ENCODE measurements around the gene DUOX1. TPM values are rescaled to one million over a fixed set of nuclear protein-coding genes. Genes with fewer than 3 reads are reported as not detected.
A peak's percentile ranks its signal among the peaks of the same experiment; 100 is the strongest.

The DUOX1 gene
- total and polyA plus RNA-seq, 9 of the 15 experiments (the other 6 are each of a cell fraction or from before 2014, with no cell fraction given) = 0.01 to 0.22 (median 0.01) TPM; not detected in 6

DNA sequence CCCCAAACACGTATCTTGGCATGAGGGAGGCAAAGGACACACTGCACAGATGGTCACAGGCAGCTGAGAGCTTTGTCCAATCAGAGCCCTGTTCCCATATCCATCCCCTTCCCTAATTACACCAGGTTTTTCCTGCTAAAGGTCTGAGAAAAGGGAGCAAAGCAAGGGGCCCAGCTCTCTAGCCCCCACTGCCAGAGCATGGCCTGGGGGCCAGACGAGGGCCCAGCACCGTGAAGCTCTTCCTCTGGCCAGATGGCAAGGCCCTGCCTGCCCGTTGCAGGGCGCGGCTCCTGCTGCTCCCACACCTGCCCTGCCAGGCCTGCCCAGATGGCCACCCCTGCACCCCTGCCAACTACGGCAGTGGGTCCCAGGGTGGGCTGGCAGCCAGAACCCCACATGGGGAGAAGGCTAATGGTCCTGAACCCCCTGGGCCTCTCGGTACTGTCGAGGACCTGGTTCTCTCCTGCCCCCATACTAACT is 54.8 kb downstream of the DUOX1 start:
- in situ Hi-C loops (cut with MboI) (loop anchor here (25.0 kb wide), 1 partner anchor 428 kb away; no protein-coding TSS in a partner anchor), intact Hi-C loops (cut with micrococcal nuclease) (no loop called here)

More for the DNA sequence above, 54.8 kb downstream of the DUOX1 start:
- FAIRE-seq (no peak), ATAC-seq (no peak), DNase-seq (ENCODE audit: extremely low read depth in 1 of 4, low spot score in 3 of 4) (peak in 1 of 4 experiments; percentile 2)
- Histone ChIP-seq H3K36me3 (ENCODE audit: control insufficient read depth, insufficient read depth, low read length) (no peaks in the 10 kb centered on the region), H3K79me2 (ENCODE audit: control insufficient read depth, insufficient read depth, low read length) (no peaks in the 10 kb centered on the region), H3K4me1 (replicated peaks in 1 of 2; ENCODE audit: control insufficient read depth in 2 of 2, insufficient read depth in 2 of 2, low read length in 2 of 2) (peaks cover 9 to 21% of the 10 kb centered on the region in 2 experiments; a peak in 3 of 5 replicates), H4K20me1 (replicated peaks; ENCODE audit: control insufficient read depth, insufficient read depth, low read length) (no peaks in the 10 kb centered on the region), H3K9ac (ENCODE audit: insufficient read depth in 1 of 2, low read depth in 2 of 2, low read length in 2 of 2) (no peak overlapping the region), H3K9me3 (replicated peaks; ENCODE audit: control insufficient read depth, insufficient read depth, low read depth, low read length) (no peaks in the 10 kb centered on the region), H2AFZ (ENCODE audit: low read depth, low read length) (no peak overlapping the region), H3K9me1 (ENCODE audit: control insufficient read depth, insufficient read depth, low read length) (no peaks in the 10 kb centered on the region), H3K4me3 (no peak overlapping the region), H3K4me2 (ENCODE audit: insufficient read depth, low read length) (no peak overlapping the region), H3K27ac (ENCODE audit: extremely low read depth, low read depth, low read length) (no peak overlapping the region), H3K27me3 (ENCODE audit: control insufficient read depth in 2 of 2, insufficient read depth in 2 of 2, low read length in 2 of 2) (no peaks in the 10 kb centered on the region)
- TF ChIP-seq ZNF561 (CRISPR knock-in tag; conservative IDR thresholded peaks at IDR 0.05) = no peak
- TF ChIP-seq NR2C2 (CRISPR knock-in tag; IDR thresholded peaks at IDR 0.05) = no peak
- no peak for TF ChIP-seq NR2C2 (tag; IDR thresholded peaks at IDR 0.05)
- TF ChIP-seq MAFG (tag; conservative IDR thresholded peaks at IDR 0.05) = no peak
- no peak for TF ChIP-seq ILF3 (IDR thresholded peaks at IDR 0.05; ENCODE audit: borderline replicate concordance)
- TF ChIP-seq, protein P1, sequence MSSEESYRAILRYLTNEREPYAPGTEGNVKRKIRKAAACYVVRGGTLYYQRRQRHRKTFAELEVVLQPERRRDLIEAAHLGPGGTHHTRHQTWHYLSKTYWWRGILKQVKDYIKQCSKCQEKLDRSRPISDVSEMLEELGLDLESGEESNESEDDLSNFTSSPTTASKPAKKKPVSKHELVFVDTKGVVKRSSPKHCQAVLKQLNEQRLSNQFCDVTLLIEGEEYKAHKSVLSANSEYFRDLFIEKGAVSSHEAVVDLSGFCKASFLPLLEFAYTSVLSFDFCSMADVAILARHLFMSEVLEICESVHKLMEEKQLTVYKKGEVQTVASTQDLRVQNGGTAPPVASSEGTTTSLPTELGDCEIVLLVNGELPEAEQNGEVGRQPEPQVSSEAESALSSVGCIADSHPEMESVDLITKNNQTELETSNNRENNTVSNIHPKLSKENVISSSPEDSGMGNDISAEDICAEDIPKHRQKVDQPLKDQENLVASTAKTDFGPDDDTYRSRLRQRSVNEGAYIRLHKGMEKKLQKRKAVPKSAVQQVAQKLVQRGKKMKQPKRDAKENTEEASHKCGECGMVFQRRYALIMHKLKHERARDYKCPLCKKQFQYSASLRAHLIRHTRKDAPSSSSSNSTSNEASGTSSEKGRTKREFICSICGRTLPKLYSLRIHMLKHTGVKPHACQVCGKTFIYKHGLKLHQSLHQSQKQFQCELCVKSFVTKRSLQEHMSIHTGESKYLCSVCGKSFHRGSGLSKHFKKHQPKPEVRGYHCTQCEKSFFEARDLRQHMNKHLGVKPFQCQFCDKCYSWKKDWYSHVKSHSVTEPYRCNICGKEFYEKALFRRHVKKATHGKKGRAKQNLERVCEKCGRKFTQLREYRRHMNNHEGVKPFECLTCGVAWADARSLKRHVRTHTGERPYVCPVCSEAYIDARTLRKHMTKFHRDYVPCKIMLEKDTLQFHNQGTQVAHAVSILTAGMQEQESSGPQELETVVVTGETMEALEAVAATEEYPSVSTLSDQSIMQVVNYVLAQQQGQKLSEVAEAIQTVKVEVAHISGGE (CRISPR knock-in tag; IDR thresholded peaks at IDR 0.05) = no peak
- no peak for TF ChIP-seq HMGN3 (IDR thresholded peaks at IDR 0.05; ENCODE audit: borderline replicate concordance, extremely low read depth, insufficient read length, low read depth, low read length)
- TF ChIP-seq YY1 (IDR thresholded peaks at IDR 0.05; ENCODE audit: borderline replicate concordance in 1 of 3, control insufficient read depth in 1 of 3, extremely low read depth in 1 of 3, insufficient read depth in 3 of 3, insufficient read length in 1 of 3, insufficient replicate concordance in 2 of 3, low read depth in 1 of 3, low read length in 2 of 3) = no peak
- TF ChIP-seq, protein P2, sequence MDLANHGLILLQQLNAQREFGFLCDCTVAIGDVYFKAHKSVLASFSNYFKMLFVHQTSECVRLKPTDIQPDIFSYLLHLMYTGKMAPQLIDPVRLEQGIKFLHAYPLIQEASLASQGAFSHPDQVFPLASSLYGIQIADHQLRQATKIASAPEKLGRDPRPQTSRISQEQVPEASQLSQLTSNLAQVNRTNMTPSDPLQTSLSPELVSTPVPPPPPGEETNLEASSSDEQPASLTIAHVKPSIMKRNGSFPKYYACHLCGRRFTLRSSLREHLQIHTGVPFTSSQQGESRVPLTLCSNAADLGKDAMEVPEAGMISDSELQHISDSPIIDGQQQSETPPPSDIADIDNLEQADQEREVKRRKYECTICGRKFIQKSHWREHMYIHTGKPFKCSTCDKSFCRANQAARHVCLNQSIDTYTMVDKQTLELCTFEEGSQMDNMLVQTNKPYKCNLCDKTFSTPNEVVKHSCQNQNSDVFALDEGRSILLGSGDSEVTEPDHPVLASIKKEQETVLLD (IDR thresholded peaks at IDR 0.05) = no peak
- no peak for TF ChIP-seq IFI16 (CRISPR knock-in tag; IDR thresholded peaks at IDR 0.05)
- WGBS (ENCODE audit: insufficient coverage, low coverage, missing lambda C conversion rate) = 69% methylated on average over 7 of the region's 9 CpGs
- ChIA-PET CTCF (ENCODE audit: low intra/inter-chr PET ratio) (no interaction called here), POLR2A (interaction anchor here (0.7 to 2.8 kb wide), 4 partner anchors 8 to 18 kb away, joined by 3 to 8 read pairs (median 4); no protein-coding TSS in a partner anchor)
- no TSS peak for BruUV-seq (replicated peaks)
